Mucosa of stomach (tissue), 1 donor: Measurements from ENCODE around the gene SDF2L1.

ENCODE experiments used
- H3K27me3 ChIP-seq: one replicate; pipeline ENCODE4 v1.7.0; 2013; ENCODE audit warnings: mild to moderate bottlenecking, low read length; ENCODE audit not compliant: control insufficient read depth, insufficient read depth
- H3K36me3 ChIP-seq: one replicate; pipeline ENCODE4 v1.7.0; 2013; ENCODE audit warnings: low read length; ENCODE audit not compliant: control insufficient read depth, insufficient read depth
- H3K4me1 ChIP-seq: one replicate; pipeline ENCODE4 v1.7.0; 2013; ENCODE audit warnings: mild to moderate bottlenecking, low read length; ENCODE audit not compliant: control insufficient read depth, insufficient read depth
- H3K4me3 ChIP-seq: one replicate; pipeline ENCODE4 v1.7.0; 2013; ENCODE audit warnings: low read length
- H3K9ac ChIP-seq: one replicate; pipeline ENCODE4 v1.7.0; 2013; ENCODE audit warnings: mild to moderate bottlenecking, low read length, moderate library complexity
- H3K9me3 ChIP-seq: one replicate; pipeline ENCODE4 v1.7.0; 2013; ENCODE audit warnings: mild to moderate bottlenecking, low read length, moderate library complexity; ENCODE audit not compliant: control insufficient read depth
- donor health status: Pancreatic carcinoma.

The SDF2L1 gene

GRCh38 chr22:21680830-21681565 is 38.9 kb downstream of the SDF2L1 start:
- no peaks in the 10 kb centered on the region for H3K9me3 ChIP-seq
- no peak overlapping the region for H3K9ac ChIP-seq
- H3K27me3 ChIP-seq: no peaks in the 10 kb centered on the region
- H3K4me3 ChIP-seq: no peak overlapping the region
- peaks cover 15% of the 10 kb centered on the region for H3K36me3 ChIP-seq
- no peaks in the 10 kb centered on the region for H3K4me1 ChIP-seq

DNA sequence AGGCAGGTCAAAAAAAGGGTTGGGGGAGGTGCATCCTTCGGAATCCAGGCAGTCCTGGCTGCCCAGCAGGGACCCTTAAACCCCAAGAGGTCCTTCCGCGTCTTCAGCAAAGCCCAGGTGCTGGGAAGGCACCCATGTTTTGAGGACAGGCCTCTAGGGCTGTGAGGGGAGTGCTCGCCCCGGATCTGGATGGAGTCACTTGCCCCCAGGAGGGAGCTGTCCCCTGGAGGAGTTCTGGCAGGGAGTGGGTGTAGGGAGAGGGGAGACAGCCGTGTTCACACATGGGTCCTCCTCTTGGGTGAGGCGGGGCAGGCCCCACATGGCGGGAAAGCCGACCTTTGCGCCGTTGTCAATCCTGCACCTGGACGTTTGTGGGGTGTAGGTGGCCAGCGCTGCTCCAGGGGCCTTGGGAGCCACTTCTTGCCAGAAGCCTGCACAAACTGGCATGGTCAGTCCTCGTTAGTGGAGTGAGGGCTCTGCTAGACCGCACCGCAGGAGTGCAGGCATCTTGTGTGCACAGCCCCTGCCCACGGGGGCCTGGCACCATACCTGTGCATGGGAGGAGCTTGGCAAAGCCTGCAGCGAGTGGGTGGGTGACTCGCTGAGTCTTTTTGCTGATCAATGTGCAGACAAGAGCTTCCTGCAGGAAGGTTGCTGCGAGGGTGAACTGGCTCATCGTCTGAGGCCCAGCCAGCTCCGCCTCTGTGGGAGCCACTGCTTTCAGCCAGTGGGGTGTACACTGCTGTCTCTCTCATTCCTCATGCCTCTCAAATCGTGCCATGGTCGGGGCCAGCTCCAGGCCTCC is 39.7 kb downstream of the SDF2L1 start:
- H3K27me3 ChIP-seq: no peaks in the 10 kb centered on the region
- H3K36me3 ChIP-seq: peaks cover 15% of the 10 kb centered on the region
- no peak overlapping the region for H3K4me3 ChIP-seq

GRCh38 chr22:21682385-21683175 is 40.5 kb downstream of the SDF2L1 start:
- Histone ChIP-seq H3K4me3 (no peak overlapping the region), H3K9me3 (no peaks in the 10 kb centered on the region), H3K27me3 (no peaks in the 10 kb centered on the region), H3K4me1 (no peaks in the 10 kb centered on the region), H3K36me3 (peaks cover 15% of the 10 kb centered on the region), H3K9ac (no peak overlapping the region)

More for the DNA sequence above, 39.7 kb downstream of the SDF2L1 start:
- H3K9ac ChIP-seq: no peak overlapping the region
- no peaks in the 10 kb centered on the region for H3K9me3 ChIP-seq
- no peaks in the 10 kb centered on the region for H3K4me1 ChIP-seq

GRCh38 chr22:21683401-21683811 is 41.3 kb downstream of the SDF2L1 start:
- Histone ChIP-seq H3K4me1 (no peaks in the 10 kb centered on the region), H3K27me3 (no peaks in the 10 kb centered on the region), H3K9ac (no peak overlapping the region), H3K4me3 (no peak overlapping the region), H3K9me3 (no peaks in the 10 kb centered on the region), H3K36me3 (peaks cover 15% of the 10 kb centered on the region)

DNA sequence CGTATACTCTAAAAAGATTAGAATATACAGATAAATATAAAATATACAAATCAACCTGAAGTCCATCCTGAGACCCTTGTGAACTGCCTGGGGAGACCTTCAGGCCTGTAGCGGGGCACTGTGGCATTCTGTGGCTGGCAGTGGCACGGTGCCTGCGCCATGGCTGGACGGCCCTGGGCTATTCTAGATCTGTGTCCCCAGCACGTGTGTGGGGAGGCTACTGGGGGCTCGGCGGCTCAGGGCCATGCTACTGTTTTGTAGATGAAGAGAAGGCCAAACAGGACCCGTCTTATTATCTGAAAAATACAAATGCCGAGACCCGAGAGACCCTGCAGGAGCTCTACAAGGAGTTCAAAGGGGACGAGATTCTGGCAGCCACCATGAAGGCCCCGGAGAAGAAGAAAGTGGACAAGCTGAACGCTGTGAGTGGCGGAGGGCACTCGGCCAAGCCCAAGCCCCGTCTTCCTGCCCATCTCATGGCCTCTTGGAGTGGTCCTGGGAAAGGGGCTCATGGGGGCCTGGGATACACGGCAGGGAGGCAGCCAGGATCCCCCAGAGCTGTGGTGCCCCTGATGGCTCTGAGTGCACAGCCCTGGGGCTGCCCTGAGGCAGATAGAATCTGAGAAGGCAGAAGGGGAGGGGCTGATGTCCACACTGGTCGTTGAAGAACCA is 42.5 kb downstream of the SDF2L1 start:
- Histone ChIP-seq H3K9ac (no peak overlapping the region), H3K27me3 (no peaks in the 10 kb centered on the region), H3K4me1 (no peaks in the 10 kb centered on the region), H3K4me3 (no peak overlapping the region), H3K9me3 (no peaks in the 10 kb centered on the region), H3K36me3 (peaks cover 15% of the 10 kb centered on the region)

- no peaks in the 10 kb centered on the region for H3K27me3 ChIP-seq
- peaks cover 15% of the 10 kb centered on the region for H3K36me3 ChIP-seq
- no peaks in the 10 kb centered on the region for H3K4me1 ChIP-seq
- no peak overlapping the region for H3K9ac ChIP-seq
- H3K9me3 ChIP-seq: no peaks in the 10 kb centered on the region
- no peak overlapping the region for H3K4me3 ChIP-seq
These were observed 43.0 kb downstream of the SDF2L1 start for GRCh38 chr22:21685164-21685513.

- Histone ChIP-seq H3K9me3 (no peaks in the 10 kb centered on the region), H3K4me1 (no peaks in the 10 kb centered on the region), H3K4me3 (no peak overlapping the region), H3K9ac (no peak overlapping the region), H3K27me3 (no peaks in the 10 kb centered on the region), H3K36me3 (peaks cover 11% of the 10 kb centered on the region)
These were observed 44.1 kb downstream of the SDF2L1 start for GRCh38 chr22:21686193-21686608.

DNA sequence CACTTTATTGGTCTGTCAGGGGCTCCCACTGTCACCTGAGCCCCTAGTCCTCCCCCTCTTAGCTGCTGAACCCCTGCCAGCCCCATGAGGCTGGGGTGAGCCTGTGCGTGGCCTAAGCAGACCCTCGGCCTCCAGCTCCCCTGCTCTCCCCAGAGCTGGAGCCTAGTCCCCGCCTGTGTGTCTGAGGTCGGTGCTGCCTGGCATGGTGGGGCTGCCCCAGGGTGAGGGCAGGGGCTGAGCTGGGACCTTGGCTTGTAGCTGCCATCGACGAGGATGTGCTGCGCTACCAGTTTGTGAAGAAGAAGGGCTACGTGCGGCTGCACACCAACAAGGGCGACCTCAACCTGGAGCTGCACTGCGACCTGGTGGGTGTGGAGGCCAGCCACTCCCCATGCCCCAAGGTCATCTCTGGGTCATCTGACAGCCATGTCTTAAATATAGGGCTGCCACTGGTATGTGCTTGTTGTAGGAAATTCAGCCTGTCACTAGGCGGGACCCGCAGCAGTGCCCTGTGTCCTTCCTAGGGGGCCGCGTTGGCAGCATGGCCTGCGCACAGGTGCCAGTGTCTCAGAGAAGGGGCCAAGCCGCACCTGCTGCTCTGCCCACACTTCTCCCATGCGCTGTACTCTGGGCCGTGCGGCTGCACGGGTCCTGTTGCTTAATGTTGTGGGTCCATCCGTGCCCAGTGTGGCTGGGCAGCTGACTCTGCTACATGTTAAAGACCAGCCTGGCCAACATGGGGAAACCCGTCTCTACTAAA is 44.7 kb downstream of the SDF2L1 start:
- H3K4me3 ChIP-seq: no peak overlapping the region
- no peak overlapping the region for H3K9ac ChIP-seq
- H3K9me3 ChIP-seq: no peaks in the 10 kb centered on the region
- H3K4me1 ChIP-seq: no peaks in the 10 kb centered on the region
- peaks cover 11% of the 10 kb centered on the region for H3K36me3 ChIP-seq
- H3K27me3 ChIP-seq: no peaks in the 10 kb centered on the region

GRCh38 chr22:21687685-21688259 is 45.7 kb downstream of the SDF2L1 start:
- H3K27me3 ChIP-seq: no peaks in the 10 kb centered on the region
- no peak overlapping the region for H3K4me3 ChIP-seq
- H3K36me3 ChIP-seq: peaks cover 1% of the 10 kb centered on the region
- H3K9me3 ChIP-seq: no peaks in the 10 kb centered on the region
- no peak overlapping the region for H3K9ac ChIP-seq
- H3K4me1 ChIP-seq: no peaks in the 10 kb centered on the region

DNA sequence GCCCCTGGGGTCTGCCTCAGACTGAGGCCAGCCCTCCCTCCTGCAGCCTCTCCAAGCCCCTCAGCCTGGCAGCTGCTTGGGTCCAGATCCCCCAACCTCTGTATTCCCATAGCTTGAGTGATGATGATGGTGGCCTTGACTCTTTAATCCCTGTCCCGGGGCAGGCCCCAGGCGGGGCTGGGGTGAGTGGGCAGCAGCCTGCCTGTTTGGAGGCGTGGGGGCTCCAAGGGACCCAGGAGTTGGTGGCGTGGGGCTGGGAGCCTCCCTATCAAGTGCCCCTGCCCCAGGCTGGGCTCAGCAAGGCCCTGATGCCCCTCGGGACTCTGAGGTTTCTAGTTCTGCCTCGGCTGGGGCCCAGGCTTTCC is 46.2 kb downstream of the SDF2L1 start:
- no peaks in the 10 kb centered on the region for H3K27me3 ChIP-seq
- no peaks in the 10 kb centered on the region for H3K4me1 ChIP-seq
- no peak overlapping the region for H3K9ac ChIP-seq
- no peaks in the 10 kb centered on the region for H3K36me3 ChIP-seq
- H3K9me3 ChIP-seq: no peaks in the 10 kb centered on the region
- H3K4me3 ChIP-seq: no peak overlapping the region
